Cerebellar cortex (tissue), 1 donor: ENCODE measurements around the gene AQP9.
"Not testable (repeated sequence)": the region's sequence is repeated elsewhere in the genome, so short reads cannot be mapped to it uniquely, and the experiment has no call there.

ENCODE experiments used
- DNase-seq: peaks from one replicate; pipeline ENCODE4 v3.0.0-alpha.2; 2015; ENCODE audit warnings: low spot score

The AQP9 gene, protein sequence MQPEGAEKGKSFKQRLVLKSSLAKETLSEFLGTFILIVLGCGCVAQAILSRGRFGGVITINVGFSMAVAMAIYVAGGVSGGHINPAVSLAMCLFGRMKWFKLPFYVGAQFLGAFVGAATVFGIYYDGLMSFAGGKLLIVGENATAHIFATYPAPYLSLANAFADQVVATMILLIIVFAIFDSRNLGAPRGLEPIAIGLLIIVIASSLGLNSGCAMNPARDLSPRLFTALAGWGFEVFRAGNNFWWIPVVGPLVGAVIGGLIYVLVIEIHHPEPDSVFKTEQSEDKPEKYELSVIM

GRCh38 chr15:58138106-58138505, at the start of gene AQP9:
TSS of gene AQP9 (plus strand) at chr15:58138381. CDS start at chr15:58138566, 185 bp downstream.
- DNase-seq = no peak

GRCh38 chr15:58095415-58095814, 42.8 kb upstream of the AQP9 start:
- DNase-seq = no peak

- DNase-seq = no peak
Measured at GRCh38 chr15:58096529-58097084, 41.6 kb upstream of the AQP9 start.

DNA sequence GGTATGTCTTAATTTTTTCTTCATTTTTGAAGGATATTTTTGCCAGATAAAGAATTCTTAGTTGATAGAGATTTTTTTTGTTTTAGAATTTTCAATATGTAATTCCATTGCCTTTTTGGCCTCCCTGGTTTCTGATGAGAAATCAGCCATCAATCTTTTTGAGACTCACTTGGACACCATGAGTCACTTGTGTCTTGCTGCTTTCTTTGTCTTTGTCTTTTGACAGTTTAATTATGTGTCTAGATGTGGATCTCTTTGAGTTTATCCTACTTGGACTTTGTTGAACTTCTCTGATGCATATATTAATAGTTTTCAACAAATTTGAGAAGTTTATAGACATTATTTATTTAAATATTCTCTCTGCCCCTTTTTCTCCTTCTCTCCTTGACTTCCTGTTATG, 34.7 kb upstream of the AQP9 start:
- no peak for DNase-seq

GRCh38 chr15:58108117-58108516, 30.1 kb upstream of the AQP9 start:
- DNase-seq = no peak

- no peak for DNase-seq
Measured at GRCh38 chr15:58109419-58109818, 28.8 kb upstream of the AQP9 start.

GRCh38 chr15:58110999-58111717, 27.0 kb upstream of the AQP9 start:
- no peak for DNase-seq

DNA sequence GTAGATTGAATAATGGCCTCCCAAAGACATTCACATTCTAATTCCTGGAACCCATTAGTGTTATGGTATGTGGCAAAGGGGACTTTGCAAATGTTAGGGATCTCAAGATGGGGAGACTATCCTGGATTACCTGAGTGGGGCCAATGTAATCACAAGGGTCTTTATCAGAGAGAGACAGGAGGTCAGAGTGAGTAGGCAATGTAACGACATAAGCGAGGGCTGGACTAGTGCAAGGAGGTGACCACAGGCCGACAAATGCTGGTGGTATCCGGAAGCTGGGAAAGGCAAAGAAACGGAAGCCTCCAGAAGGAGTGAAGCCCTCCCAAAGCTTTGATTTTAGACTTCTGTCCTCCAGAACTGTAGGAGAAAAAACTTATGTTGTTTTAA, 26.5 kb upstream of the AQP9 start:
- DNase-seq = no peak

- DNase-seq = not testable (repeated sequence)
Measured at GRCh38 chr15:58113358-58113757, 24.8 kb upstream of the AQP9 start.

DNA sequence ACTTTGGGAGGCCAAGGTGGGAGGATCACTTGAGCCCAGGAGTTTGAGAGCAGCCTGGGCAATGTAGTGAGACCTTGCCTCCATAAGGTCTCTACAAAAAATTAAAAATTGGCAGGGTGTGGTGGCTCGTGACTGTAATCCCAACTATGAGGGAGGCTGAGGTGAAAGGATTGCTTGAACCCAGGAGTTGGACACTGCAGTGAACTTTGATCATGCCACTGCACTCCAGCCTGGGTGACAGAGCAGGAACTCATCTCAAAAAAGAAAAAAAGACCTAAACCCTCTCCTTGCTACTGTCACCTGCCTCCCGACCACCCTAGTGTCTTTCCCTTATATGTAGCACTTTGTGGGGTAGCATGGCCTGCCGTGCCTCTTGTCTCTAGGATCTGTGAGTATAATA, 23.8 kb upstream of the AQP9 start:
- no peak for DNase-seq

- DNase-seq = no peak
Measured at GRCh38 chr15:58114812-58115211, 23.4 kb upstream of the AQP9 start.

- DNase-seq = peak; percentile 22
Measured at GRCh38 chr15:58115692-58116091, 22.5 kb upstream of the AQP9 start.

- DNase-seq = no peak
Measured at GRCh38 chr15:58117619-58118018, 20.6 kb upstream of the AQP9 start.

- no peak for DNase-seq
Measured at GRCh38 chr15:58118272-58118671, 19.9 kb upstream of the AQP9 start.

- no peak for DNase-seq
Measured at GRCh38 chr15:58119016-58119415, 19.2 kb upstream of the AQP9 start.

DNA sequence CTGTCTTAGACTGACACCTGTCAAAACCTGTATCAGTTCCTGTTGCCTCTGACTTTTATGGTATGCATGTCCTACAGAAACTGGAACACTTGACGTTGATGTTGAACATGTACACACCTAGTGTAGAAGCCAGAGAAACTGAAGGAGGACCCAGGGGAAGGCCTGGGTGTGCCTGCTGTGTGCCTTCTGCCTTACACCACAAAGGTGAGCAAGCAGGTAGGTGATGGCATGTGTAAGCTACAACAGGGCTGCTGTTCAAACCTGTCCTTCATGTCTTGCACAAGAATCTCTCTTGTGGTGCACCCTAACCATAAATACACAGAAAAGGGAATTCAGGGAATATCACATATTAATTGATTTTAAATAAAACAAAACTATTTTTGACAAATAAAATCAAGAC, 13.6 kb upstream of the AQP9 start:
- DNase-seq = no peak

DNA sequence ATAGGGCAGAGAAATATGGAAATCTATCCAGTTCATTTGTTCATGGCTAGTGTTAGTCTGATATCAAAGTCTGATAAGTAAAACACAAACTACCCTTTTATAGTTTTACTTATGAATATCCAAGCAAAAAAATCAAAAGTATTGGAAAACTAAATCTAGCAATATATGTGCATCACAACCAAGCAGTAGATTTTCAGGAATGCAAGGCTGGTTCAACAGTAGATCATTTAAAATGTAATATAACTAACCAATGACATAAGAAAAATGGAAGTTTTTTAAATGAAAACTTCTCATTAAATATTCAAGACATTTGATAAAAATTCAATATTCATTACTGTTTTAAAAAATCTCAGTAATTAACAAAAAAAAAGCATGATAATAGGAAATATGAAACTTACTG, 12.8 kb upstream of the AQP9 start:
- no peak for DNase-seq

- DNase-seq = no peak
Measured at GRCh38 chr15:58134886-58135285, 3.3 kb upstream of the AQP9 start.

DNA sequence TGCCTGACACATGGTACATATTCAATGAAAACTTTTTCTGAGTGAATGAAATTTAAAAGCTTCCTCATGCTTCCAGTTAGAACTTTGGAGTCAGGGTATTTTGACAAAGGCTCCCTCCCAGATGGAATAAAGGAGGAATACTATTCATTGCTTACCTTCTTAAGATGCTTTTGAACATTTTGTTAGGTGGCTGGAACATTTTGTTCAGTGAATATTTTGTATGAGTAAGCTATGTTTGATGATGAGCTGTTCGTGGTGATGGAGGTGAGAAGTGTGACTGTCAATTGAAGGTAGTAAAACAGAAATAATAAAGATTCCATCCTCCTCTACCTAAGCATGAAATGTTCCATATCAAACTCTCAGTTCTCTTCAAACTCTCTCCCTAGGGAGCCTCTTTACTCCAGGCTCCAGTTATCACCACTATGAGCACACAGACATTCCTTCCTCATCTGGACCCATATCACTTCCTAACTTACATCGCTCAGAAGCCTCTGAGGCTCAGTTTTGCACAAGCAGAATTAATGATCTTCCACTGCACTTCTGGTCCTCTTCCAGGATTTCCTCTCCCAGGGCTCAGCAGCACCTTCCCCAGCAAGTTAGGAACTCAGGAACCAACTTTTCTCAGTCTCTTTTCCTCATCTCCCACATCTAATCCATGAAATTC, 2.5 kb upstream of the AQP9 start:
- no peak for DNase-seq

- no peak for DNase-seq
Measured at GRCh38 chr15:58136731-58137130, 1.4 kb upstream of the AQP9 start.

GRCh38 chr15:58137686-58138085, 495 bp upstream of the AQP9 start:
- DNase-seq = no peak

DNA sequence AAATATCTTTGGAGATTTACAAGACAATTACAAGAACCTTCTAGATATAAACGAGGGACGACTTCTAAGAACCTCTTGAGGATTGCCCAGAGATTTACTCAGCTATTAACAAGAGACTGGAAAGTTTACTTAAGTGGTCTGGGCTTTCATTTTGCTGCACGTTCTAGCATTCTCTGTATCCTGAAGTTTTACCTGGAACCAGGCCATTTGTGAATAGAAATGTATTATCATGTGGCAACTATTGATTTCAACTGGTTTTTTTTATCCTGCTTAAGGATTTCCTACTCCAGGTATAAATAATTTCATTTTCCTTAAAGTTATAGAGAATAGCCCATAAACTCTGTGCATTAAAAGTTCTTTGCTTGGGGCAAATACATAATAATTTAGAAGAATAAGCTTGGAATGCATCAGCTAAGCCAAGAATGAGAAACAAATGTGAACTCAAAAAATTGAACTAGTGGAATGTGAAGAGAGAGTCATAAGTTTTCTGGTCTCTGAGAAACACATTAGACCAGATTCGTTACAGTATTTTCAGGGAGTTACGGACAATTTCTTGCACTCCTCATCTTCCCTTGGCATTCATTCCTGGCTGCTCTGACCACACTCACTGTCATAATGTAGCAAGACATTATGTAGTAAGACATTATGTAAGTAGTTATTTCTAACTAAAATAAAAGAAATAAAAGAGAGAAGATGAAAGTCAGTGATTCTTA, 1.3 kb downstream of the AQP9 start:
- no peak for DNase-seq
